Adipocyte (in vitro differentiated cells): Measurements from ENCODE around the gene IPPK.

Experiments used
- DNase-seq: peaks from one replicate; pipeline ENCODE4 v3.0.0-alpha.2; 2015; ENCODE audit warnings: low read depth
- H3K27me3 ChIP-seq: replicated peaks from 2 replicates; pipeline ENCODE4 v1.7.0; 2013; ENCODE audit warnings: mild to moderate bottlenecking, low read length, moderate library complexity; ENCODE audit not compliant: control insufficient read depth, insufficient read depth
- H3K36me3 ChIP-seq: 2 replicates; pipeline ENCODE4 v1.7.0; 2013; ENCODE audit warnings: low read length, mild to moderate bottlenecking, moderate library complexity; ENCODE audit not compliant: control insufficient read depth, insufficient read depth, severe bottlenecking
- H3K4me1 ChIP-seq: 2 replicates; pipeline ENCODE4 v1.7.0; 2013; ENCODE audit warnings: mild to moderate bottlenecking, low read length, moderate library complexity; ENCODE audit not compliant: control insufficient read depth, insufficient read depth
- H3K4me3 ChIP-seq: 2 replicates; pipeline ENCODE4 v1.7.0; 2013; ENCODE audit warnings: mild to moderate bottlenecking, low read length, moderate library complexity
- H3K9ac ChIP-seq: 2 replicates; pipeline ENCODE4 v1.7.0; 2013; ENCODE audit warnings: mild to moderate bottlenecking, low read length, moderate library complexity
- H3K9me3 ChIP-seq: 2 replicates; pipeline ENCODE4 v1.7.0; 2013; ENCODE audit warnings: mild to moderate bottlenecking, low read length, moderate library complexity; ENCODE audit not compliant: control insufficient read depth

IPPK gene

GRCh38 chr9:92663951-92664350, 6.0 kb downstream of the IPPK start:
- Histone ChIP-seq H3K36me3 (peaks cover 14% of the 10 kb centered on the region), H3K4me1 (peaks cover 19% of the 10 kb centered on the region), H3K9ac (no peak overlapping the region), H3K4me3 (no peak overlapping the region), H3K9me3 (no peaks in the 10 kb centered on the region), H3K27me3 (no peaks in the 10 kb centered on the region)
- DNase-seq, result no peak

DNA sequence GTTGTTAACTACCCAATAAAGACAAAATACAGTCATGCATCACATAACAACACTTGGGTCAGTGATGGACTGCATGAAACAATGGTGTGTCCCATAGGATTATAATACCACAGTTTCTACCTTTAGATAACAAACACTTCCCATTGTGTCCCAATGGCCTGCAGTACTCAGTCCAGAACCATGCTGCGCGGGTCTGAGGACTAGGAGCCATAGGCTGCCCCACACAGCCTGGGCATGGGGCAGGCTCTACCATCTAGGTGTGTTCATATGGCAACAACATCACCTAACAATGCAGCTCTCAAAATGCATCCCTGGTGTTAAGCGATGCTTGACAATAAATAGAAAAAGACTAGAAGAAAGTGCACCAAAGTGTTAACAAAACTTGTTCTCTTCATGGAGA, 6.8 kb downstream of the IPPK start:
- Histone ChIP-seq H3K4me1 (peaks cover 12% of the 10 kb centered on the region), H3K4me3 (no peak overlapping the region), H3K9me3 (no peaks in the 10 kb centered on the region), H3K9ac (no peak overlapping the region), H3K27me3 (no peaks in the 10 kb centered on the region), H3K36me3 (peaks cover 16% of the 10 kb centered on the region)
- no peak for DNase-seq

GRCh38 chr9:92661743-92662142, 8.2 kb downstream of the IPPK start:
- H3K9me3 ChIP-seq, result no peaks in the 10 kb centered on the region
- H3K9ac ChIP-seq, result no peak overlapping the region
- no peak for DNase-seq
- peaks cover 19% of the 10 kb centered on the region for H3K36me3 ChIP-seq
- H3K4me3 ChIP-seq, result no peak overlapping the region
- H3K4me1 ChIP-seq, result peaks cover 20% of the 10 kb centered on the region
- H3K27me3 ChIP-seq, result no peaks in the 10 kb centered on the region

DNA sequence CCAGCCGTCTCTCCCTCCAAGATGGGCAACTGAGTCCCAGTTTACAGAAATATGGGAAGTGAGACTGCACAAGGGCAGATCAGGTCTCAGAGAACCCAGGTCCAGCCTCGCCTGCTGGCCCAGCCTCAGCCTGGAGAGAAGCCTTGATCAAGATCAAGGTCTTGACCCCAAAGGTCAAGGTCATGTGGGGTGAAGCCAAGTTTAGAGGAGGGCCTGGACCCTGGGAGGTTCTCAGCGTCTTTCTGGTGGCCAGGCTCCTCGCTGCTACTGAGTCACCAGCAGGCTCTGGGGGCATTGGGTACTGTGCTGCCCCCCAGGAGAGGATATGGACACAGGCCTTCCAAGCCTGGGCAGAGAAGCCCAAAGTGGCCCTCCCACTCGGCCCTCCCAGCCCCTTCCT, 8.8 kb downstream of the IPPK start:
- peaks cover 17% of the 10 kb centered on the region for H3K4me1 ChIP-seq
- no peaks in the 10 kb centered on the region for H3K27me3 ChIP-seq
- no peaks in the 10 kb centered on the region for H3K9me3 ChIP-seq
- no peak overlapping the region for H3K9ac ChIP-seq
- H3K4me3 ChIP-seq, result no peak overlapping the region
- H3K36me3 ChIP-seq, result peaks cover 20% of the 10 kb centered on the region
- DNase-seq, result no peak

GRCh38 chr9:92660266-92660665, 9.7 kb downstream of the IPPK start:
- H3K4me1 ChIP-seq, result peaks cover 15% of the 10 kb centered on the region
- H3K9ac ChIP-seq, result no peak overlapping the region
- peaks cover 28% of the 10 kb centered on the region for H3K36me3 ChIP-seq
- no peaks in the 10 kb centered on the region for H3K9me3 ChIP-seq
- DNase-seq, result no peak
- H3K27me3 ChIP-seq, result no peaks in the 10 kb centered on the region
- H3K4me3 ChIP-seq, result no peak overlapping the region

GRCh38 chr9:92659601-92660000, 10.3 kb downstream of the IPPK start:
- Histone ChIP-seq H3K4me3 (no peak overlapping the region), H3K27me3 (no peaks in the 10 kb centered on the region), H3K9me3 (no peaks in the 10 kb centered on the region), H3K9ac (no peak overlapping the region), H3K4me1 (peaks cover 22% of the 10 kb centered on the region), H3K36me3 (peaks cover 28% of the 10 kb centered on the region)
- no peak for DNase-seq

- H3K4me3 ChIP-seq, result no peak overlapping the region
- peaks cover 37% of the 10 kb centered on the region for H3K36me3 ChIP-seq
- no peak for DNase-seq
- H3K4me1 ChIP-seq, result peaks cover 24% of the 10 kb centered on the region
- H3K27me3 ChIP-seq, result no peaks in the 10 kb centered on the region
- H3K9ac ChIP-seq, result no peak overlapping the region
- no peaks in the 10 kb centered on the region for H3K9me3 ChIP-seq
Measured at GRCh38 chr9:92658611-92659010, 11.3 kb downstream of the IPPK start.

DNA sequence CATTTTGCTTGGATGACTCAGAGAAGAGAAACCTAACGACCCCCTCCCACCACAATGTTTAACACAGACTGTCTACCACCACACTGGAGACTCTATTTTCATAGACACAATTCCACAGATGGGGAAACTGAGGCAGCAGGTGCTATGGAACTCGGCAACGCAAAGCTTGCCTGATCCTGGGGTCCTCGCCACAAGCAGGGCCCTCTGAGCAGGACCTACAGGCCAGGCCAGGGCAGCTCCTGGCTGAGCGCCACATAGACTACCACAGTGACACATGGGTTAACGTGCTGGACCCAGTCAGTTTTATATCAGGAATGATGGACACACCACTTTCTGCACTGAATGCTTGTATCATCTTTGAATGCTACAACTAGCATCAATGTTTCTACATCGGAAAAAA, 11.8 kb downstream of the IPPK start:
- Histone ChIP-seq H3K4me3 (no peak overlapping the region), H3K27me3 (no peaks in the 10 kb centered on the region), H3K9me3 (no peaks in the 10 kb centered on the region), H3K36me3 (peaks cover 36% of the 10 kb centered on the region), H3K9ac (no peak overlapping the region), H3K4me1 (peaks cover 24% of the 10 kb centered on the region)
- no peak for DNase-seq

- H3K4me3 ChIP-seq, result no peak overlapping the region
- peaks cover 31% of the 10 kb centered on the region for H3K36me3 ChIP-seq
- DNase-seq, result no peak
- H3K27me3 ChIP-seq, result no peaks in the 10 kb centered on the region
- H3K4me1 ChIP-seq, result peaks cover 30% of the 10 kb centered on the region
- H3K9me3 ChIP-seq, result no peaks in the 10 kb centered on the region
- H3K9ac ChIP-seq, result no peak overlapping the region
Measured at GRCh38 chr9:92657296-92658094, 12.4 kb downstream of the IPPK start.

DNA sequence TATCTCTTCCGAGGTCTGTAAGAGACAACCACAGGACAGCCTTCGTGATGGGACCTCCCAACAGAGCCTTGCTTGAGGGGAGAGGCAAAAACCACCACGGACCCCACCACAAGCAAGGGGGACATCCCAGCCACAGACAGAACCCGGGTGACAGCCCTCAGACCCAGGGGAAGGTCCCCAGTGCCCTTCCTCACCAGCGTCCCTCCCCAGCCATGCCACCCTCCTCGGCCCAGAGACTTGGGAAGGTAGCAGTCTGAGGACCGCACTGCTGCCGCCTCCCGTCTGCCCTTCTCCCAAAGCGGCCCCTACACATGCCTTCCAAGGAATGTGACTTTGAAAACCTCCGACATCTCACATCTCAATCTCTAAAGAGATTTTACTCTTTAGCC, 13.4 kb downstream of the IPPK start:
- H3K36me3 ChIP-seq, result peaks cover 35% of the 10 kb centered on the region
- DNase-seq, result no peak
- no peaks in the 10 kb centered on the region for H3K9me3 ChIP-seq
- H3K4me3 ChIP-seq, result no peak overlapping the region
- H3K4me1 ChIP-seq, result peaks cover 28% of the 10 kb centered on the region
- no peaks in the 10 kb centered on the region for H3K27me3 ChIP-seq
- no peak overlapping the region for H3K9ac ChIP-seq

GRCh38 chr9:92655896-92656536, 13.9 kb downstream of the IPPK start:
- no peak for DNase-seq
- H3K27me3 ChIP-seq, result no peaks in the 10 kb centered on the region
- H3K4me1 ChIP-seq, result peaks cover 33% of the 10 kb centered on the region
- no peak overlapping the region for H3K9ac ChIP-seq
- H3K36me3 ChIP-seq, result peaks cover 35% of the 10 kb centered on the region
- H3K4me3 ChIP-seq, result no peak overlapping the region
- no peaks in the 10 kb centered on the region for H3K9me3 ChIP-seq
